CD4-positive, CD25-positive, alpha-beta regulatory T cell (primary cell): ENCODE measurements around the gene PYY. TPM values are rescaled to one million over a fixed set of nuclear protein-coding genes. Genes with fewer than 3 reads are reported as not detected.
"Not testable (repeated sequence)": the region's sequence is repeated elsewhere in the genome, so short reads cannot be mapped to it uniquely, and the experiment has no call there.

Experiments used
- ATAC-seq, 2 donors: fragments of 150-1000 bp; cut with Tn5 transposase; one replicate each; pipeline ENCODE4 v1.10.0; 2021; ENCODE audit warnings: low read depth in 2 of 2, moderate number of reproducible peaks in 2 of 2, moderate library complexity in 1 of 2
- DNase-seq, 3 donors: peaks; one replicate each; pipeline versions ENCODE4 v3.0.0 to v3.0.0-alpha.2; 2012 to 2022; ENCODE audit warnings: mixed read lengths in 1 of 3
- H3K27ac ChIP-seq: one replicate; pipeline ENCODE4 v1.7.0; 2013; ENCODE audit warnings: mild to moderate bottlenecking, low read length; ENCODE audit not compliant: insufficient read depth, poor library complexity, severe bottlenecking
- H3K27me3 ChIP-seq: one replicate; pipeline ENCODE4 v1.7.0; 2013; ENCODE audit warnings: low read length; ENCODE audit not compliant: control insufficient read depth, insufficient read depth
- H3K36me3 ChIP-seq: one replicate; pipeline ENCODE4 v1.7.0; 2013; ENCODE audit warnings: mild to moderate bottlenecking, low read length, moderate library complexity; ENCODE audit not compliant: control insufficient read depth, insufficient read depth
- H3K4me1 ChIP-seq: 2 replicates; pipeline ENCODE4 v1.7.0; 2013; ENCODE audit warnings: mild to moderate bottlenecking, low read length; ENCODE audit not compliant: insufficient read depth, control insufficient read depth, poor library complexity, severe bottlenecking
- H3K4me3 ChIP-seq: one replicate; pipeline ENCODE4 v1.7.0; 2013; ENCODE audit warnings: low read depth, mild to moderate bottlenecking, low read length, moderate library complexity
- H3K9me3 ChIP-seq, 2 experiments: 1 replicate in 1 of 2; 2 replicates in 1 of 2; pipeline ENCODE4 v1.7.0; 2013; ENCODE audit warnings: low read length in 2 of 2, mild to moderate bottlenecking in 1 of 2, moderate library complexity in 1 of 2; ENCODE audit not compliant: control insufficient read depth in 2 of 2
- H3K27ac Mint-ChIP-seq, 3 donors: one replicate each; pipeline ENCODE4 v1.8.0; 2020 to 2022; ENCODE audit warnings: mild to moderate bottlenecking in 3 of 3, mixed read lengths in 3 of 3, moderate library complexity in 2 of 3
- H3K27me3 Mint-ChIP-seq: one replicate; pipeline ENCODE4 v1.8.0; 2022; ENCODE audit warnings: mild to moderate bottlenecking, mixed read lengths
- H3K36me3 Mint-ChIP-seq: one replicate; pipeline ENCODE4 v1.8.0; 2020; ENCODE audit warnings: mixed read lengths
- H3K4me1 Mint-ChIP-seq, 4 donors: one replicate each; pipeline ENCODE4 v1.8.0; 2020 to 2022; ENCODE audit warnings: mixed read lengths in 4 of 4, mild to moderate bottlenecking in 1 of 4
- H3K4me3 Mint-ChIP-seq, 4 donors: one replicate each; pipeline ENCODE4 v1.8.0; 2020 to 2022; ENCODE audit warnings: mild to moderate bottlenecking in 4 of 4, mixed read lengths in 4 of 4, moderate library complexity in 3 of 4
- H3K9me3 Mint-ChIP-seq, 7 donors: one replicate each; pipeline ENCODE4 v1.8.0; 2020 to 2022; ENCODE audit warnings: mixed read lengths in 7 of 7, mild to moderate bottlenecking in 3 of 7, moderate library complexity in 2 of 7
- polyA plus RNA-seq, 4 donors: library from polyadenylated mRNA; unstranded; fragments of 300-500 nt; fragmentation: Illumina TruSeq; gene quantifications; one replicate each; pipeline ENCODE4 v1.2.3, GENCODE V29; 2021
- total RNA-seq: library from RNA; stranded (reverse); gene quantifications from one replicate; pipeline ENCODE4 v1.2.3, GENCODE V29; 2022

Gene PYY
- total and polyA plus RNA-seq, 5 donors from 2014 or later, result not detected

- not testable (repeated sequence) for H3K36me3 ChIP-seq, H3K27ac Mint-ChIP-seq, H3K27me3 ChIP-seq, ATAC-seq, H3K4me3 ChIP-seq, H3K4me1 Mint-ChIP-seq, H3K27ac ChIP-seq, DNase-seq, H3K9me3 Mint-ChIP-seq, H3K4me1 ChIP-seq, H3K36me3 Mint-ChIP-seq, H3K9me3 ChIP-seq, H3K4me3 Mint-ChIP-seq
- peaks cover 36% of the 10 kb centered on the region for H3K27me3 Mint-ChIP-seq
Measured at GRCh38 chr17:43997180-43997579, 43.4 kb upstream of the PYY start.

- peaks cover 0 to 8% (median 0%) of the 10 kb centered on the region in 4 donors for H3K4me1 Mint-ChIP-seq
- no peak for DNase-seq
- no peaks in the 10 kb centered on the region for H3K36me3 Mint-ChIP-seq
- H3K27me3 ChIP-seq, result peaks cover 4% of the 10 kb centered on the region
- H3K27me3 Mint-ChIP-seq, result peaks cover 37% of the 10 kb centered on the region
- H3K27ac ChIP-seq, result no peak overlapping the region
- peaks cover 7% of the 10 kb centered on the region for H3K4me1 ChIP-seq
- no peaks in the 10 kb centered on the region for H3K9me3 ChIP-seq
- H3K4me3 ChIP-seq, result no peak overlapping the region
- H3K4me3 Mint-ChIP-seq, result no peak overlapping the region
- no peaks in the 10 kb centered on the region for H3K36me3 ChIP-seq
- no peak for ATAC-seq
- no peaks in the 10 kb centered on the region for H3K9me3 Mint-ChIP-seq
- H3K27ac Mint-ChIP-seq, result no peak overlapping the region
Measured at GRCh38 chr17:43995150-43995471, 41.4 kb upstream of the PYY start.

DNA sequence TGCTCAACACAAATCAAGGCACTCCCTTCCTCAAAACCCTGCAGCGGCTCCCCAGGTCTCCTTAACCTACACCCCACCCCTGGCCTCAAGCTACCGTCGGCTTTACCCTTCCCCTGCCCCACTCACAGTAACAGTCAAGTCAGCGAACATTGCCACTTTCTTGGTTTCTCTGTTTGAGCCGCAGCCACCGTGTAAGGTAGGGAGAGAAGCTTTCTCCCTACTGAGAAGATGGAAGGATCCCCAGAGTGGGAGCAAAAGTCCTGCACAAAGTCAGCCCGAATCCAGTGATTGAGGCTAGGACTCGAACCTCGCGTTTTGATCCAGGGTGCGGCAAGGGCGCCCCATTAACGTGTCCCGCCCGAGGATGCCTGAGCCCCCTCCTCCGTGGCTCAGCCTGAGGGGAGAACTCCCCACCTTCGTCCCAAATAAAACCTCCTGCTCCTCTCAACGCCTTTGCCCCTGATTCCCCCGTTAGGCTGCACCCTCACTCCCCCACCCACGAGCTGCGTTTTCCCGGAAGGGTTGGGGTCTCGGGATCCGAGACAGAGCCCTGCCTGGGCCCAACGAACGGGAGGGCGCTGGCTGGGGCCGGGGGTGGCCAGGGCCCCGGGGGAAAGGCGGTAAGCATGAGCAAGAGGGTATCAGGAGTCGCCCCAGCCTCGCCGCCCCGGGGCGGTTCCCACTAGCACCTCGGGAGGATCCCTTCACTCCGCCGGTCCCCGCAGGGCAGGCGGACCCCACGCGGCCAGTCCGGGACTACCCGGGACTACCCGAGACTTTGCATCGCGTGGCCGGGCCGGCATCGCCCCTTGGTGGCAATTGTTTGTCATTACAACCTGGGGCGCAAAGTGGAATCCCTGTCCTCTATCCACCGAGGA lies 40.8 kb upstream of the PYY start:
- no peaks in the 10 kb centered on the region for H3K9me3 Mint-ChIP-seq
- Histone ChIP-seq H3K36me3 (no peaks in the 10 kb centered on the region), H3K4me3 (no peak overlapping the region), H3K9me3 (no peaks in the 10 kb centered on the region), H3K27ac (no peak overlapping the region), H3K4me1 (peaks cover 7% of the 10 kb centered on the region), H3K27me3 (peaks cover 4% of the 10 kb centered on the region)
- H3K27ac Mint-ChIP-seq, result no peak overlapping the region
- no peaks in the 10 kb centered on the region for H3K36me3 Mint-ChIP-seq
- peak; percentile 48 to 61 (median 51) for DNase-seq
- peak; percentile 75 to 77 for ATAC-seq
- H3K4me1 Mint-ChIP-seq, result peaks cover 0 to 8% (median 0%) of the 10 kb centered on the region in 4 donors
- H3K27me3 Mint-ChIP-seq, result peaks cover 34% of the 10 kb centered on the region
- H3K4me3 Mint-ChIP-seq, result no peak overlapping the region

DNA sequence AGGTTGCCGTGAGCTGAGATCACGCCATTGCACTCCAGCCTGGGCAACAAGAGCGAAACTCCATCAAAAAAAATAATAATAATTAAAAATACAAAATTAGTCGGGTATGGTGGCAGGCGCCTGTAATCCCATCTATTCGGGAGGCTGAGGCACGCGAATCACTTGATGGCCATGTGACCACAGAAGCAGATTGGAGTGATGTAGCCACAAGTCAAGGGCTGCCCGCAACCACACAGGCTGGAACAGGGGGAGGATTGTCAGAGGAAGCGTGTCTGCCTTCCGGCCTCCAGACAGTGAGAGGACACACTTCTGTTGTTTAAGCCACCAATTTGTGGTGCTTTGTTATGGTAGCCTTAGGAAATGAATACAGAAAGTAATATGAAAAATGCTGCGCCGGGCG lies 38.9 kb upstream of the PYY start:
- Mint-ChIP-seq H3K27me3 (peaks cover 34% of the 10 kb centered on the region), H3K36me3 (no peaks in the 10 kb centered on the region)
- no peak overlapping the region for H3K27ac ChIP-seq

GRCh38 chr17:43988301-43988700 lies 34.6 kb upstream of the PYY start:
- no peak for DNase-seq
- Histone ChIP-seq H3K27ac (no peak overlapping the region), H3K4me3 (no peak overlapping the region), H3K4me1 (peaks cover 7% of the 10 kb centered on the region), H3K27me3 (peaks cover 12% of the 10 kb centered on the region), H3K36me3 (no peaks in the 10 kb centered on the region), H3K9me3 (no peaks in the 10 kb centered on the region)
- Mint-ChIP-seq H3K27me3 (peaks cover 49% of the 10 kb centered on the region), H3K27ac (no peak overlapping the region), H3K36me3 (no peaks in the 10 kb centered on the region), H3K4me3 (no peak overlapping the region), H3K4me1 (peaks cover 0 to 7% (median 0%) of the 10 kb centered on the region in 4 donors), H3K9me3 (no peaks in the 10 kb centered on the region)
- ATAC-seq, result no peak

More for the DNA sequence above, 38.9 kb upstream of the PYY start:
- H3K9me3 Mint-ChIP-seq, result no peaks in the 10 kb centered on the region
- Histone ChIP-seq H3K27me3 (peaks cover 5% of the 10 kb centered on the region), H3K36me3 (no peaks in the 10 kb centered on the region), H3K4me3 (no peak overlapping the region), H3K4me1 (peaks cover 7% of the 10 kb centered on the region), H3K9me3 (no peaks in the 10 kb centered on the region)
- H3K4me1 Mint-ChIP-seq, result peaks cover 0 to 8% (median 0%) of the 10 kb centered on the region in 4 donors
- H3K27ac Mint-ChIP-seq, result peak overlapping the region in 1 of 3 donors; percentile 56
- ATAC-seq (no peak), DNase-seq (no peak)
- no peak overlapping the region for H3K4me3 Mint-ChIP-seq

DNA sequence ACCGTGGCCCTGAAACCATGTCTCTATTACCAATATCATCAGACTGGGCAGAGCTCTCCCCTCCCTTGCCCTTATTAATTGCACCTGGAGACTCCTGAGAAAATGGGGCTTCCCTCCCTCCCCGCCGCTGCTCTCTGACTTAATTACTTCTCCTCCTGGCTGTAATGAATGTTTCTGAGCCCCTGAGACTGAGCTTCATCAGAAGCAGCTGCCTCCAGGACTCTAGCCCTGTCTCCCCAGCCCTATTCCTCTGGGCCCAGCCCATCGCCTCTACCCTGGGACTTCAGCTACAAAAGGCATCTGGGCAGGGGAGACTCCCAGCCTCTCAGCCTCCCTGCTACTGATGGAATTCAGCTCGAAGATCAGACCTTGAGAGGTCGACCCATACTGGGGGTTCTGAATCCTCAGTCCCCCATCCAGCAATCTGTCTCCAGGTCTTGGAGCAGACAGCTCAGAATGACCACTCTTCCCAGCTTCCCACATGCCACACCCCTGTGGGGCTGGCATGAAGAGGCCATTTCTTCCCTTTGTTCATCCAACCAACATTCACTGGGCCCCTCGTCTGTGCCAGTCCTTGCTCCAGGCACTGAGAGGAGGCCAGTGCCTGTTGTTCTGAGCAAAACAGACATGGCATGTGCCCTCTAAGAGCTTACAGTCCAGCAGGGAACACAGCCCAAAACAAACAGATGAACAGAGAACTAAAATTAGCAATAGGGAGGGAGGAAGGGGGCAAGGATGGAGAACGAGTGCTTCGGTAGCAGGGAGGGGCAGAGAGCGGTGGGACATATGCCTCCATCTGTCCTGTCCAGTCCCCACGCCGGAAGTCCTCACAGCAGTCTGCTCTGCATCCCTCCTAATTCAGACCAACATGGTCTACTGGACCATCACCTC lies 33.6 kb upstream of the PYY start:
- peaks cover 7% of the 10 kb centered on the region for H3K4me1 ChIP-seq
- peaks cover 15% of the 10 kb centered on the region for H3K27me3 ChIP-seq
- H3K4me3 ChIP-seq, result no peak overlapping the region
- H3K4me1 Mint-ChIP-seq, result peaks cover 0 to 10% (median 0%) of the 10 kb centered on the region in 4 donors
- ATAC-seq, result no peak
- DNase-seq, result no peak
- H3K27ac Mint-ChIP-seq, result peak overlapping the region in 1 of 3 donors; percentile 68
- peaks cover 53% of the 10 kb centered on the region for H3K27me3 Mint-ChIP-seq
- H3K27ac ChIP-seq, result no peak overlapping the region
- H3K4me3 Mint-ChIP-seq, result no peak overlapping the region
- no peaks in the 10 kb centered on the region for H3K9me3 ChIP-seq
- no peaks in the 10 kb centered on the region for H3K36me3 Mint-ChIP-seq
- H3K9me3 Mint-ChIP-seq, result no peaks in the 10 kb centered on the region
- H3K36me3 ChIP-seq, result no peaks in the 10 kb centered on the region

GRCh38 chr17:43986225-43986981 lies 32.7 kb upstream of the PYY start:
- no peak overlapping the region for H3K27ac ChIP-seq
- peaks cover 21% of the 10 kb centered on the region for H3K27me3 ChIP-seq
- Mint-ChIP-seq H3K4me1 (peaks cover 0 to 12% (median 0%) of the 10 kb centered on the region in 4 donors), H3K4me3 (no peak overlapping the region), H3K27me3 (peaks cover 61% of the 10 kb centered on the region), H3K27ac (no peak overlapping the region), H3K9me3 (peaks cover 0 to 1% (median 0%) of the 10 kb centered on the region in 7 donors), H3K36me3 (no peaks in the 10 kb centered on the region)
- ATAC-seq (peak in 1 of 2 donors; percentile 37), DNase-seq (no peak)
- H3K9me3 ChIP-seq, result no peaks in the 10 kb centered on the region
- H3K36me3 ChIP-seq, result no peaks in the 10 kb centered on the region
- H3K4me3 ChIP-seq, result no peak overlapping the region
- H3K4me1 ChIP-seq, result peaks cover 7% of the 10 kb centered on the region
